Activated CD4-positive, CD25-positive, alpha-beta regulatory T cell (primary cell): ENCODE data around the gene RIMOC1.
A peak's percentile ranks its signal among the peaks of the same experiment; 100 is the strongest.
"Not testable (repeated sequence)": the region's sequence is repeated elsewhere in the genome, so short reads cannot be mapped to it uniquely, and the experiment has no call there.

Experiments used
- DNase-seq, 4 experiments: peaks; one replicate each; lab custom pipeline; 2025; lab: John Stamatoyannopoulos, UW

Gene RIMOC1

GRCh38 chr5:41891066-41891707 is 13.0 kb upstream of the RIMOC1 start:
- no peak for DNase-seq

- no peak for DNase-seq
Observed at GRCh38 chr5:41892031-41892430, 12.1 kb upstream of the RIMOC1 start.

GRCh38 chr5:41893074-41893851 is 10.9 kb upstream of the RIMOC1 start:
- no peak for DNase-seq

GRCh38 chr5:41896230-41896629 is 7.9 kb upstream of the RIMOC1 start:
- DNase-seq: no peak

GRCh38 chr5:41903382-41903891 is 707 bp upstream of the RIMOC1 start:
- no peak for DNase-seq

GRCh38 chr5:41906151-41906550 is 2.0 kb downstream of the RIMOC1 start:
- no peak for DNase-seq

GRCh38 chr5:41908374-41909079 is 4.4 kb downstream of the RIMOC1 start:
- DNase-seq: no peak

GRCh38 chr5:41918105-41918504 is 14.0 kb downstream of the RIMOC1 start:
- DNase-seq: no peak

- no peak for DNase-seq
Observed at GRCh38 chr5:41921166-41921565, 17.0 kb downstream of the RIMOC1 start.

GRCh38 chr5:41921874-41922273 is 17.7 kb downstream of the RIMOC1 start:
- DNase-seq: no peak

- no peak for DNase-seq
Observed at GRCh38 chr5:41924526-41924871, 20.4 kb downstream of the RIMOC1 start.

- peak; percentile 67 to 80 (median 72) for DNase-seq
Observed at GRCh38 chr5:41924872-41925554, 20.9 kb downstream of the RIMOC1 start, which contains the start of gene FBXO4. Gene FBXO4 (plus strand): TSS chr5:41925281. CDS start chr5:41925310, 29 bp downstream.

- DNase-seq: peak in 1 of 4 experiments; percentile 14
Observed at GRCh38 chr5:41925555-41925951, 21.4 kb downstream of the RIMOC1 start.

- no peak for DNase-seq
Observed at GRCh38 chr5:41927604-41928003, 23.5 kb downstream of the RIMOC1 start.

GRCh38 chr5:41929035-41929434 is 24.9 kb downstream of the RIMOC1 start:
- DNase-seq: no peak

GRCh38 chr5:41932770-41933169 is 28.6 kb downstream of the RIMOC1 start:
- no peak for DNase-seq

GRCh38 chr5:41935544-41935943 is 31.4 kb downstream of the RIMOC1 start:
- no peak for DNase-seq

GRCh38 chr5:41940641-41941040 is 36.5 kb downstream of the RIMOC1 start:
- DNase-seq: no peak

- DNase-seq: not testable (repeated sequence)
Observed at GRCh38 chr5:41945332-41945955, 41.3 kb downstream of the RIMOC1 start.

GRCh38 chr5:41951224-41951623 is 47.1 kb downstream of the RIMOC1 start:
- no peak for DNase-seq
